ENCODE data around the gene CD44.

The CD44 gene

GRCh38 chr11:35272391-35272902 lies 133.5 kb downstream of the CD44 start:
- Histone ChIP-seq H3K4me2 (peak overlapping the region; percentile 41), H3K4me3 (IDR thresholded peaks at IDR 0.05; ENCODE audit: insufficient read depth, low read depth, low read length) (no peak overlapping the region), H3K79me2 (ENCODE audit: insufficient read depth, low read depth) (no peaks in the 10 kb centered on the region), H3K27me3 (ENCODE audit: insufficient read depth, low read depth) (no peaks in the 10 kb centered on the region), H2AFZ (ENCODE audit: low read depth) (no peak overlapping the region), H3K4me1 (ENCODE audit: low read depth, poor library complexity, severe bottlenecking) (peaks cover 14% of the 10 kb centered on the region), H3K27ac (no peak overlapping the region), H3K9ac (no peak overlapping the region), H4K20me1 (ENCODE audit: insufficient read depth) (no peaks in the 10 kb centered on the region), H3K36me3 (ENCODE audit: insufficient read depth) (no peaks in the 10 kb centered on the region)
- TF ChIP-seq CTCF (conservative IDR thresholded peaks at IDR 0.05; ENCODE audit: low read depth, low read length) = no peak

- H3K27me3 ChIP-seq (ENCODE audit: insufficient read depth, low read depth) = no peaks in the 10 kb centered on the region
- peaks cover 14% of the 10 kb centered on the region for H3K4me1 ChIP-seq (ENCODE audit: low read depth, poor library complexity, severe bottlenecking)
- no peak overlapping the region for H3K4me2 ChIP-seq
- no peak overlapping the region for H3K27ac ChIP-seq
- no peak overlapping the region for H3K4me3 ChIP-seq (IDR thresholded peaks at IDR 0.05; ENCODE audit: insufficient read depth, low read depth, low read length)
- no peaks in the 10 kb centered on the region for H3K79me2 ChIP-seq (ENCODE audit: insufficient read depth, low read depth)
- H4K20me1 ChIP-seq (ENCODE audit: insufficient read depth) = no peaks in the 10 kb centered on the region
- no peak overlapping the region for H3K9ac ChIP-seq
- no peak for TF ChIP-seq CTCF (conservative IDR thresholded peaks at IDR 0.05; ENCODE audit: low read depth, low read length)
- no peak overlapping the region for H2AFZ ChIP-seq (ENCODE audit: low read depth)
- no peaks in the 10 kb centered on the region for H3K36me3 ChIP-seq (ENCODE audit: insufficient read depth)
Observed at GRCh38 chr11:35274909-35275785, 136.2 kb downstream of the CD44 start.

- TF ChIP-seq CTCF (conservative IDR thresholded peaks at IDR 0.05; ENCODE audit: low read depth, low read length) = no peak
- no peaks in the 10 kb centered on the region for H4K20me1 ChIP-seq (ENCODE audit: insufficient read depth)
- no peak overlapping the region for H3K4me2 ChIP-seq
- peaks cover 14% of the 10 kb centered on the region for H3K4me1 ChIP-seq (ENCODE audit: low read depth, poor library complexity, severe bottlenecking)
- H3K27ac ChIP-seq = no peak overlapping the region
- no peak overlapping the region for H3K9ac ChIP-seq
- H3K79me2 ChIP-seq (ENCODE audit: insufficient read depth, low read depth) = no peaks in the 10 kb centered on the region
- H2AFZ ChIP-seq (ENCODE audit: low read depth) = no peak overlapping the region
- H3K36me3 ChIP-seq (ENCODE audit: insufficient read depth) = no peaks in the 10 kb centered on the region
- H3K4me3 ChIP-seq (IDR thresholded peaks at IDR 0.05; ENCODE audit: insufficient read depth, low read depth, low read length) = no peak overlapping the region
- H3K27me3 ChIP-seq (ENCODE audit: insufficient read depth, low read depth) = no peaks in the 10 kb centered on the region
Observed at GRCh38 chr11:35275786-35276170, 136.8 kb downstream of the CD44 start.

- H3K4me1 ChIP-seq (ENCODE audit: low read depth, poor library complexity, severe bottlenecking) = peaks cover 14% of the 10 kb centered on the region
- no peak overlapping the region for H2AFZ ChIP-seq (ENCODE audit: low read depth)
- H3K27me3 ChIP-seq (ENCODE audit: insufficient read depth, low read depth) = no peaks in the 10 kb centered on the region
- H3K79me2 ChIP-seq (ENCODE audit: insufficient read depth, low read depth) = no peaks in the 10 kb centered on the region
- no peak overlapping the region for H3K4me2 ChIP-seq
- no peaks in the 10 kb centered on the region for H4K20me1 ChIP-seq (ENCODE audit: insufficient read depth)
- TF ChIP-seq CTCF (conservative IDR thresholded peaks at IDR 0.05; ENCODE audit: low read depth, low read length) = no peak
- H3K27ac ChIP-seq = no peak overlapping the region
- H3K36me3 ChIP-seq (ENCODE audit: insufficient read depth) = no peaks in the 10 kb centered on the region
- H3K9ac ChIP-seq = no peak overlapping the region
- H3K4me3 ChIP-seq (IDR thresholded peaks at IDR 0.05; ENCODE audit: insufficient read depth, low read depth, low read length) = no peak overlapping the region
Observed at GRCh38 chr11:35276396-35277145, 137.6 kb downstream of the CD44 start.

All from KMS-11 (cell line).